Panc1 (cell line): Measurements from ENCODE around the gene CEP135. TPM values are rescaled to one million over a fixed set of nuclear protein-coding genes. Genes with fewer than 3 reads are reported as not detected.

Source experiments
- ATAC-seq: fragments of 200-7000 bp; cut with Tn5 transposase; 2 replicates; pipeline ENCODE4 v1.9.1; 2020; ENCODE audit warnings: mild to moderate bottlenecking, moderate library complexity
- BruUV-seq: library from RNA; stranded (reverse); fragments of 400-500 nt; replicated peaks from 2 replicates; lab custom pipeline; 2021; lab: Mats Ljungman, UMichigan
- CTCF ChIA-PET: fragments of 300-600 bp; sonication (Branson Sonifier 250); formaldehyde crosslinking; loops from one replicate; lab custom pipeline; 2022; ENCODE audit warnings: antibody characterized with exemption; lab: Charles Lee
- POLR2A ChIA-PET: fragments of 300-600 bp; sonication (Branson Sonifier 250); formaldehyde crosslinking; loops from one replicate; lab custom pipeline; 2022; ENCODE audit warnings: antibody characterized with exemption; lab: Charles Lee
- DNase-seq: peaks from one replicate; pipeline ENCODE4 v3.0.0-alpha.2; 2010; ENCODE audit warnings: low read depth, low spot score
- H3K27ac ChIP-seq: 2 replicates; pipeline ENCODE4 v1.5.1; 2011; ENCODE audit warnings: mild to moderate bottlenecking, low read length, inconsistent platforms
- H3K27me3 ChIP-seq: fragments of 200-500 bp; sonication (Bioruptor generic); 2 replicates; pipeline ENCODE4 v1.6.0; 2014; ENCODE audit warnings: low read length, inconsistent platforms; ENCODE audit not compliant: control insufficient read depth, insufficient read depth
- H3K36me3 ChIP-seq: fragments of 200-500 bp; sonication (Bioruptor generic); 2 replicates; pipeline ENCODE4 v1.5.1; 2014; ENCODE audit warnings: inconsistent platforms, mild to moderate bottlenecking, low read length, moderate library complexity; ENCODE audit not compliant: control insufficient read depth, insufficient read depth
- H3K4me1 ChIP-seq: 2 replicates; pipeline ENCODE4 v1.5.1; 2011; ENCODE audit warnings: inconsistent platforms, mild to moderate bottlenecking, low read length, moderate library complexity; ENCODE audit not compliant: control insufficient read depth, insufficient read depth
- H3K4me3 ChIP-seq, 2 experiments: 2 replicates each; pipeline ENCODE4 v1.5.1; 2011 to 2012; ENCODE audit warnings: low read depth in 2 of 2, low read length in 2 of 2, mild to moderate bottlenecking in 2 of 2, inconsistent platforms in 1 of 2, moderate library complexity in 1 of 2
- H3K9me3 ChIP-seq: fragments of 200-500 bp; sonication (Bioruptor generic); 2 replicates; pipeline ENCODE4 v1.5.1; 2014; ENCODE audit warnings: low read depth, mild to moderate bottlenecking, inconsistent platforms, low read length, moderate library complexity; ENCODE audit not compliant: control insufficient read depth, insufficient read depth
- POLR2AphosphoS5 ChIP-seq: IDR thresholded peaks from 2 replicates; pipeline ENCODE4 v1.6.1; 2012; ENCODE audit warnings: mild to moderate bottlenecking, low read depth, low read length, moderate library complexity
- SIN3A ChIP-seq: IDR thresholded peaks from 2 replicates; pipeline ENCODE4 v1.6.1; 2012; ENCODE audit warnings: low read depth, mild to moderate bottlenecking, low read length, moderate library complexity, borderline replicate concordance; ENCODE audit not compliant: insufficient read depth
- TCF7L2 ChIP-seq: IDR thresholded peaks from 2 replicates; pipeline ENCODE4 v1.6.1; 2011; ENCODE audit warnings: mild to moderate bottlenecking, low read depth, low read length, inconsistent platforms
- in situ Hi-C: cut with HindIII; loops from 2 replicates; pipeline ENCODE4 v1.10.0; 2016; ENCODE audit warnings: low sequenced_read_pairs, low pct_unique_long_range_greater_than_20kb
- intact Hi-C: fragments of 100-400 bp; cut with micrococcal nuclease; formaldehyde crosslinking; loops from one replicate; pipeline ENCODE4 v1.10.0; 2022; ENCODE audit not compliant: unreplicated experiment
- total RNA-seq: library from RNA; stranded (reverse); gene quantifications from one replicate; pipeline ENCODE4 v1.2.1, GENCODE V29; 2021; ENCODE audit not compliant: unreplicated experiment
- TF ChIP-seq, protein P1 (sequence below), 2 experiments: IDR thresholded peaks; 2 replicates each; pipeline ENCODE4 v1.6.1; 2011 to 2012; ENCODE audit warnings: low read depth in 2 of 2, control low read depth in 1 of 2, low read length in 1 of 2, mild to moderate bottlenecking in 1 of 2, moderate library complexity in 1 of 2; ENCODE audit not compliant: insufficient read depth in 1 of 2
- TF ChIP-seq, protein P2 (sequence below): fragments of 450-650 bp; IDR thresholded peaks from 2 replicates; pipeline ENCODE4 v1.5.1; 2017; ENCODE audit warnings: mild to moderate bottlenecking

CEP135 gene
- total RNA-seq, 1 experiment from 2014 or later = 9.5 TPM

DNA sequence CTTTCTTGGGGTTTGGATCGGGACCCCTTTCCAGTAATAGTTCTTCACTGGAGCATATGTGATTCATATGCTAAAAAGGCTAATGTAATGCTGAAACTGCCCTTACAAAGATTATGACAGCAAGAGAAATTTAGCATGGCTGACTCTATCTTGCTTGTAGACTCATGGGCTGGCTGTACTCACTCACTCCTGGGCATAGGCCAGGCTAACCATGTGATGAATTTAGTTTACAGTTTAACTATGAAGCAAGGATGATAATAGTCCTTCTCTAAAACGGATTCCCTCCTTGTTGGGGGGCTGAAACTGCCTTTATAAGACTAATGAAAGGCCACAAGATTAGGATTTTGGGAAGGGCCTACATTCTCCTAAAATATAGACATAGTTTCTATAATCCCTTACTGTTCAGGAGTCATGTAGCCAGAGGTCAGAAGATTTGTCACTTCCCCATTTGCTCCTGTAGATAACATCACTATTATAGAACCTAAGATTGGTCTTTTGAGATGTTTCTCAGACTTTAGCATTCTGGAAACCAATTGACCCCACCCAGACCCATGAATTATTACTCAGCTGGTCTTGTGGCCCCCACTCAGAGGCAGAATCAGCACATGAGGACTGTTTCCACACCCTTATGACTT, 20.8 kb upstream of the CEP135 start:
- Histone ChIP-seq H3K27me3 (no peaks in the 10 kb centered on the region), H3K4me3 (no peak overlapping the region), H3K36me3 (no peaks in the 10 kb centered on the region), H3K9me3 (no peaks in the 10 kb centered on the region), H3K27ac (no peak overlapping the region), H3K4me1 (no peaks in the 10 kb centered on the region)
- DNase-seq (no peak), ATAC-seq (no peak)
- BruUV-seq = no TSS peak
- in situ Hi-C loops (no loop called here), intact Hi-C loops (no loop called here)
- ChIA-PET POLR2A (no interaction called here), CTCF (no interaction called here)
- no peak for TF ChIP-seq TCF7L2
- no peak for TF ChIP-seq POLR2AphosphoS5
- TF ChIP-seq SIN3A = no peak
- TF ChIP-seq, protein P1, sequence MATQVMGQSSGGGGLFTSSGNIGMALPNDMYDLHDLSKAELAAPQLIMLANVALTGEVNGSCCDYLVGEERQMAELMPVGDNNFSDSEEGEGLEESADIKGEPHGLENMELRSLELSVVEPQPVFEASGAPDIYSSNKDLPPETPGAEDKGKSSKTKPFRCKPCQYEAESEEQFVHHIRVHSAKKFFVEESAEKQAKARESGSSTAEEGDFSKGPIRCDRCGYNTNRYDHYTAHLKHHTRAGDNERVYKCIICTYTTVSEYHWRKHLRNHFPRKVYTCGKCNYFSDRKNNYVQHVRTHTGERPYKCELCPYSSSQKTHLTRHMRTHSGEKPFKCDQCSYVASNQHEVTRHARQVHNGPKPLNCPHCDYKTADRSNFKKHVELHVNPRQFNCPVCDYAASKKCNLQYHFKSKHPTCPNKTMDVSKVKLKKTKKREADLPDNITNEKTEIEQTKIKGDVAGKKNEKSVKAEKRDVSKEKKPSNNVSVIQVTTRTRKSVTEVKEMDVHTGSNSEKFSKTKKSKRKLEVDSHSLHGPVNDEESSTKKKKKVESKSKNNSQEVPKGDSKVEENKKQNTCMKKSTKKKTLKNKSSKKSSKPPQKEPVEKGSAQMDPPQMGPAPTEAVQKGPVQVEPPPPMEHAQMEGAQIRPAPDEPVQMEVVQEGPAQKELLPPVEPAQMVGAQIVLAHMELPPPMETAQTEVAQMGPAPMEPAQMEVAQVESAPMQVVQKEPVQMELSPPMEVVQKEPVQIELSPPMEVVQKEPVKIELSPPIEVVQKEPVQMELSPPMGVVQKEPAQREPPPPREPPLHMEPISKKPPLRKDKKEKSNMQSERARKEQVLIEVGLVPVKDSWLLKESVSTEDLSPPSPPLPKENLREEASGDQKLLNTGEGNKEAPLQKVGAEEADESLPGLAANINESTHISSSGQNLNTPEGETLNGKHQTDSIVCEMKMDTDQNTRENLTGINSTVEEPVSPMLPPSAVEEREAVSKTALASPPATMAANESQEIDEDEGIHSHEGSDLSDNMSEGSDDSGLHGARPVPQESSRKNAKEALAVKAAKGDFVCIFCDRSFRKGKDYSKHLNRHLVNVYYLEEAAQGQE (IDR thresholded peaks at IDR 0.05; ENCODE audit: insufficient read depth in 1 of 2, low read depth in 2 of 2, low read length in 1 of 2) = no peak
- TF ChIP-seq, protein P2, sequence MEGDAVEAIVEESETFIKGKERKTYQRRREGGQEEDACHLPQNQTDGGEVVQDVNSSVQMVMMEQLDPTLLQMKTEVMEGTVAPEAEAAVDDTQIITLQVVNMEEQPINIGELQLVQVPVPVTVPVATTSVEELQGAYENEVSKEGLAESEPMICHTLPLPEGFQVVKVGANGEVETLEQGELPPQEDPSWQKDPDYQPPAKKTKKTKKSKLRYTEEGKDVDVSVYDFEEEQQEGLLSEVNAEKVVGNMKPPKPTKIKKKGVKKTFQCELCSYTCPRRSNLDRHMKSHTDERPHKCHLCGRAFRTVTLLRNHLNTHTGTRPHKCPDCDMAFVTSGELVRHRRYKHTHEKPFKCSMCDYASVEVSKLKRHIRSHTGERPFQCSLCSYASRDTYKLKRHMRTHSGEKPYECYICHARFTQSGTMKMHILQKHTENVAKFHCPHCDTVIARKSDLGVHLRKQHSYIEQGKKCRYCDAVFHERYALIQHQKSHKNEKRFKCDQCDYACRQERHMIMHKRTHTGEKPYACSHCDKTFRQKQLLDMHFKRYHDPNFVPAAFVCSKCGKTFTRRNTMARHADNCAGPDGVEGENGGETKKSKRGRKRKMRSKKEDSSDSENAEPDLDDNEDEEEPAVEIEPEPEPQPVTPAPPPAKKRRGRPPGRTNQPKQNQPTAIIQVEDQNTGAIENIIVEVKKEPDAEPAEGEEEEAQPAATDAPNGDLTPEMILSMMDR = no peak

DNA sequence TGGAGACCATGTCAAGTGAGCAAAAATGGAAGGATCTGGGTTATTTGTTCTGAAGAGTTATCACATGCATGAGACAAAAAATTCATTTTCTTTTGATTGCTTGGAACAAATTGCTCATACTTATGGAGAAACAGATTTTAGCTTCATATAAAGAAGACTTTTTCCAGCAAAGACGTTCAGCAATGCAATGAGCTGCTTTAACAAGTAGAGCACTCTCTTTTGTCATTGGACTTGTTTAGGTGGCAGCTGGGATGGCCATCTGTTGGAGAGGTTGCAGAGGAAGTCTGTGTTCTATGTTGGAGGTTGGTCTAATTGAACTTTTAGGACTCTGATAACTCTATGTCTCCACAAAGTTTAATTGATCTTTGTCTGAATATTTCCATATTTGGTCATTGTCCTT, 19.9 kb upstream of the CEP135 start:
- no TSS peak for BruUV-seq
- no peak for ATAC-seq
- H3K27ac ChIP-seq = no peak overlapping the region
- intact Hi-C loops = no loop called here
- DNase-seq = no peak
- H3K36me3 ChIP-seq = no peaks in the 10 kb centered on the region
- H3K9me3 ChIP-seq = no peaks in the 10 kb centered on the region
- no peaks in the 10 kb centered on the region for H3K27me3 ChIP-seq
- in situ Hi-C loops = no loop called here
- ChIA-PET POLR2A (no interaction called here), CTCF (no interaction called here)
- TF ChIP-seq, protein P1 (IDR thresholded peaks at IDR 0.05; ENCODE audit: insufficient read depth in 1 of 2, low read depth in 2 of 2, low read length in 1 of 2) = no peak
- TF ChIP-seq SIN3A = no peak
- no peak for TF ChIP-seq POLR2AphosphoS5
- TF ChIP-seq, protein P2 = no peak
- TF ChIP-seq TCF7L2 = no peak
- no peak overlapping the region for H3K4me3 ChIP-seq
- H3K4me1 ChIP-seq = no peaks in the 10 kb centered on the region
